Fibroblast of upper back skin (primary cell): Measurements from ENCODE around the gene PROCR.
"Not testable (repeated sequence)": the region's sequence is repeated elsewhere in the genome, so short reads cannot be mapped to it uniquely, and the experiment has no call there.

ENCODE experiments used
- DNase-seq: peaks from one replicate; pipeline ENCODE4 v3.0.0-alpha.2; 2013

Gene PROCR

DNA sequence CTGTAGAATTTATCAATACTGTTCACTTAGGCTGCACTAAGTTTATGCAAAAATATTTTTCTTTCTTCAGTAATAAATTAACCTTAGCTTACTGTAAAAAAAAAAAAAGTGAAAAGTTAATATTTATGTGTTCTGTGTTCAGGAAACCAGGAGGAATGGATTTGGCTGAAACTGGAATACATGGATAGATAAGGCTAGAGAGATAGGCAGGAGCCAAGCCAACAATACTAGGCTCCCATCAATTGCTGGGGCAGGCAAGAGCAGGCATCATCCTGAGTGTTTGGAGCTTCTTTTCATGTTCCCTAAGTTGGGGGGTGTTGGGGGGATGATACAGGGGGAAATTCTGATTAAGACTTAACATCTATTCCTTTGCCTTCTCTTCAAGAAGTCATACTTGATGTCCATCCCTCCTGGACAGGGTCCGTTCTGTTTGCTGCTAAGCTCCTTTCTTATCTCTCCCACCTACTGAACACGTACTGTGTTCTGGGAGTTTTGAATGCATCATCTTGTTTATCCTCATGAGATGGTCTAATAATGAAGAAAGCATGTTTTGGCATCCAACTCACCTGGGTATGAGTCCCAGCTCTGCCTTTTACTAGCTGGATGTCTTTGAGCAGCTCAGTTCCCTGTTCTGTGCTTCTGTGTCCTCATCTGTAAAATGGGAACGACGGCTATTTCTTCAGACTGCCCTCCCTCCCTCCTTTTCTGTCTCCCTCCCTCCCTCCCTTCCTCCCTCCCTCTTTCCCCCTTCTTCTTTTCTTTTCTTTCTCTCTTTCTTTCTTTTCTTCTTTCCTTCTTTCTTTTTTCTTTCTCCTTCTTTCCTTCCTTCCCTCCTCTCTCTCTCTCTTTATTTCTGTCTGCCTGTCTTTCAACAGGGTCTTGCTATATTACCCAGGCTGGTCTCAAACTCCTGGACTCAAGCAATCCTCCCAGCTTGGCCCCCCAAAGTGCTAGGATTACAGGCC, 6.4 kb upstream of the PROCR start:
- DNase-seq: no peak

DNA sequence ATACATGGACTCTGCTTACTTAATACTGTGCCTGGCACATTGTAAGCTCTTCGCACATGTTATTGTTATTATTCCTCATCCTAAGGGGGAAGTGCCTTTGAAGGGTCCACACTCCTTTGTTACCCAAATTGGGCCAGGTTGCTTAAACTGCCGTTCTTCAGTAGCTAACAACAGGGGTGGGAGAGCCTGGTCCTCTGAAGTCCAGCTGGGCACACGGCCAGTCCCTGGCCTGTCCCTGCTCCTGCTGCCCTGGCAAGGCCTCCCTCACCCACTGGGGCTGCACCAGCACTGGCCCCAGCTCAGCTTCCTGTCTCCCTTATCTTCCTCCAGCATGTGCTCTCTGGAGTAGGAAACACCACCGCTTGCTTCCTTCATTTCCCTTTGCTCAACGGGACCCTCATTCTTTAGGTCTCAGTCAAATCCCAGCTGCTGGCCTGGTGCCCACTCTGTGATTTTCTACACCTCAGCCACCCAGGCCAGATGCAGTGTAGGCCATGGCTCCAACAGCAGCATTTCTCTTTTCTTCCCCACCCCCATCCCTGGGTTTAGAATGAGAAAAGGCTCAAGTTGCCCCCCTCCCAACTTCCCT, 5.5 kb upstream of the PROCR start:
- DNase-seq: peak; percentile 31

GRCh38 chr20:35167787-35168186, 4.1 kb upstream of the PROCR start:
- DNase-seq: no peak

DNA sequence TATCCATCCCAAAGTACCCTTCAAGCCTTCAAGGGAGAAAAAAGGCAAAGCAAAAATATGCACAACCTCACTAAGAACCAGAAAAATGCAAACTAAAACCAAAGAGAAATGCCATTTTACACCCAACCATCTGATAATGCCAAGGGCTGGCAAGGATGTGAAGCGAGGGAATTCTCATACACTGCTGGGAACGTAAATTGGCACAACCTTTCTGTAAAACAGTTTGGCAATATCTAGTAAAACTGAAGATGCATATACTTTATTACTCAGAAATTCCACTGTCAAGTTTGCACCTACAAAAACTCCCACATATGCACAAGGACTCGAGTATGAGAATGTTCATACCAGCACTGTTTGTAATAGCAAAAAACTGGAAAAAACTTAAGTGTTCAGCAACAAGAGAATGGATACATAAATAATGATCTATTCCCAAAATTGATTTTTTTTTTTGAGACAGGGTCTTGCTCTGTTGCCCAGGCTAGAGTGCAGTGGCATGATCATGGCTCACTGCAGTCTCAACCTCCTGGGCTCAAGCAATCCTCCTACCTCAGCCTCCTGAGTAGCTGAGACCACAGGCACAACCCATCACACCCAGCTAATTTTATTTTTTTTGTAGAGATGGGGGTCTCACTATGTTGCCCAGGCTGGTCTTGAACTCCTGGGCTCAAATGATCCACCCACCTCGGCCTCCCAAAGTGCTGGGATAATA, 3.0 kb upstream of the PROCR start:
- not testable (repeated sequence) for DNase-seq

- DNase-seq: no peak
These were observed 477 bp upstream of the PROCR start for GRCh38 chr20:35171438-35171752.

DNA sequence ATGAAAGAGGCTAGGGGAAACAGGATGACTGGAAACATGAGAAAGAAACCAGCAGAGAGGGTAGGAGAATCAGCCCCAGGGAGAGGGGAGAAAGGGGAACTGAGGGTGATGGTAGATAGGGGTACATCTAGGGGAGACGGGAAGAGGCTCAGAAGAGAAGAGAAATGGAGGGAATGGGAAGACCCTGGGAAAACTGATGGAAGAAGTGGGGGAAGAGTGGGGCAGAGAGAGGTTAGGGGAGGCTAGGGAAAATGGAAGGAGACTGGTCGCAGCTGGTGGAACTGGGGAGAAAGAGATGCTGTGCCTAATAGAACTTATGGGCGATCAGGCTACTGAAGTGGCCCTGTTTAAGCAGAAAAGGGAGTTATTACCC, 548 bp downstream of the PROCR start:
- DNase-seq: no peak

DNA sequence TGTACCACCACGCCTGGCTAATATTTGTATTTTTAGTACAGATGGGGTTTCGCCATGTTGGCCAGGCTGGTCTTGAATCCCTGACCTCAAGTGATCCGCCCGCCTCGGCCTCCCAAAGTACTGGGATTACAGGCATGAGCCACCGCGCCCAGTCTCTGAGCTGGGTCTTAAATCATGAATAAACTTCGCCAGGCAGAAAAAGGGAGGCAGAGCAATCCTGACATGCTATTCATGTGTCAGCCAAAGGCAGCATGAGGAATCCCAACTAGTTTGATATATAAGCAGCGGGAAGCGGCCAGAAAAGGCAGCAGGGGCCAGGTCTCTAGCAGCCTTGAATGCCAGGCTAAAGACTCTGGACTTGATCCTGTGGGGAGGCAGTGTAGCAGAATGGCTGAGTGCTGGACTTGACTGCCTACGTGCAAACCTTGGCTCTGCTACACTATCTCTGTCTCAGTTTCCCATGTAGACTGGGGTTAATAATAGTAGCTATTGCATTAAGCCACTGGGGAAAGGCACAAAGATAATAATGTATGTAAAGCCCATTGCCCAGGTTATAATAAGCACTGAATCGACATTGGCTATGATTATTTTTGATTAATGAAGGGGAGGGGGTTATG, 1.8 kb downstream of the PROCR start:
- DNase-seq: no peak

DNA sequence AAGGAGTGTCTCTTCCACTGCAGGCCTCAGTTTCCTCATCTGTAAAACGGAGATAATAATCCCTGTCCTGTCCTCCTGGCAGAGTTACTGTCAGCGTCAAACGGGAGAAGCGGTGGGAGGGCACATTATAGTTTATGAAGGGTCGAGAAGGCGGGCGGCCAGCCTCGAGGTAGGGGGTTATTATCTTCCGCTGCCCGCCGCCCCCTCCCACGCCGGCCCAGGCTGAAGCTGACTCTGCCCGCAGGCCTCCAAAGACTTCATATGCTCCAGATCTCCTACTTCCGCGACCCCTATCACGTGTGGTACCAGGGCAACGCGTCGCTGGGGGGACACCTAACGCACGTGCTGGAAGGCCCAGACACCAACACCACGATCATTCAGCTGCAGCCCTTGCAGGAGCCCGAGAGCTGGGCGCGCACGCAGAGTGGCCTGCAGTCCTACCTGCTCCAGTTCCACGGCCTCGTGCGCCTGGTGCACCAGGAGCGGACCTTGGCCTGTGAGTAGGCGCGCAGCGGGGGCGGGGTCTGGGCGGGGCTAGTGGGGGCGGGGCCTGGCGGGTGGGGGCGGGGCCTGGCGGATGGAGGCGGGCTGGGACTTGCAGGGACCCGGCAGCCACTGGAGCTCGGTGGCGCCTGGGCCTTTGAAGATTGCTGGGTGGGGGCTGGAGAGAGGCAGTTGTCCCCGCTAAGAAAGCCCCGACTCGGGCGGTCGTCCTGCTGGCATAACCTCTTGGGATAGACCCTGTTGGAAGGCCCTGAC, 2.8 kb downstream of the PROCR start:
- no peak for DNase-seq

DNA sequence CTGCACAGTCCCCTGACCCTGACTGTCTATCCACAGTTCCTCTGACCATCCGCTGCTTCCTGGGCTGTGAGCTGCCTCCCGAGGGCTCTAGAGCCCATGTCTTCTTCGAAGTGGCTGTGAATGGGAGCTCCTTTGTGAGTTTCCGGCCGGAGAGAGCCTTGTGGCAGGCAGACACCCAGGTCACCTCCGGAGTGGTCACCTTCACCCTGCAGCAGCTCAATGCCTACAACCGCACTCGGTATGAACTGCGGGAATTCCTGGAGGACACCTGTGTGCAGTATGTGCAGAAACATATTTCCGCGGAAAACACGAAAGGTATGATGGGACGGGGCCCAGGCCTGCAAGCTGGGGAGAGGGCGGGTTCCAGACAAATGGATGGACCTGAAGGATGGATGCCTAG, 4.3 kb downstream of the PROCR start:
- DNase-seq: no peak

- DNase-seq: no peak
These were observed 7.7 kb downstream of the PROCR start for GRCh38 chr20:35179292-35180212.

DNA sequence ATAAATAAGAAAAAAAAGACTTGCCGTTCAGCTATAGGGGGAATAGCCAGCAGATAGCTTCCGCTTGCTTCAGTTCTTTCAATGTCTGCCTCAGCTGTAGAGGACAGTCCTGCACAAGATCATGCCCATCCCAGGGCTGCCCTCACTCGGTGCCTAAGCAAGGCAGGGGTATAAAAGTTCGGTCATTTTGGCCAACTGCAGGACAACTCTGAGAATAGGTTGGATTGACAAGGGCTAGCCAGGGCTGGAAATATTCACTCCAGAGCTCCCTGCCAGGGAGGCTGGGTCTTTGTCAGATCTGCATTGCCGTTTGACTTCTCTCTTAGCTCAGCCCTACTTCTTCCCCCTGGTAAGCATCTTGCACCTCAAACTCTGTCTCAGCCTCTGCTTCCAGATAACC, 8.4 kb downstream of the PROCR start:
- DNase-seq: no peak

- peak; percentile 38 for DNase-seq
These were observed 9.9 kb downstream of the PROCR start for GRCh38 chr20:35181731-35182130.

DNA sequence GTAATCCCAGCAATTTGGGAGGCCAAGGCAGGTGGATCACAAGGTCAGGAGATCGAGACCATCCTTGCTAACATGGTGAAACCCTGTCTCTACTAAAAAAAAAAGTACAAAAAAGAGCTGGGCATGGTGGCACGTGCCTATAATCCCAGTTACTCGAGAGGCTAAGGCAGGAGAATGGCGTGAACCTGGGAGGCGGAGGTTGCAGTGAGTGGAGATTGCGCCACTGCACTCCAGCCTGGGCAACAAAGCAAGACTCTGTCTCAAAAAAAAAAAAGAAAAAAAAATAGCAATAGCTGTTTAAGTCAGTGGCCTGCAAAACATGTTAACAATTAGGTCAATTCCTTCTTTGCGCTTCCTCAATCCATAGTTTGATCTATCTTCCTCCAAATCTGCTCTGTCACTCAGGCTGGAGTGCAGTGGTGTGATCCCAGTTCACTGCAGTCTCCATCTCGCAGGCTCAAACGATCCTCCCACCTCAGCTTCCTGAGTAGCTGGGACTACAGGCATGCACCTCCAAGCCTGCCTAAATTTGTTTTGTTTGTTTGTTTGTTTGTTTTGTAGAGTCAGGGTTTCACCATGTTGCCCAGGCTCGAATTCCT, 14.9 kb downstream of the PROCR start:
- DNase-seq: not testable (repeated sequence)

DNA sequence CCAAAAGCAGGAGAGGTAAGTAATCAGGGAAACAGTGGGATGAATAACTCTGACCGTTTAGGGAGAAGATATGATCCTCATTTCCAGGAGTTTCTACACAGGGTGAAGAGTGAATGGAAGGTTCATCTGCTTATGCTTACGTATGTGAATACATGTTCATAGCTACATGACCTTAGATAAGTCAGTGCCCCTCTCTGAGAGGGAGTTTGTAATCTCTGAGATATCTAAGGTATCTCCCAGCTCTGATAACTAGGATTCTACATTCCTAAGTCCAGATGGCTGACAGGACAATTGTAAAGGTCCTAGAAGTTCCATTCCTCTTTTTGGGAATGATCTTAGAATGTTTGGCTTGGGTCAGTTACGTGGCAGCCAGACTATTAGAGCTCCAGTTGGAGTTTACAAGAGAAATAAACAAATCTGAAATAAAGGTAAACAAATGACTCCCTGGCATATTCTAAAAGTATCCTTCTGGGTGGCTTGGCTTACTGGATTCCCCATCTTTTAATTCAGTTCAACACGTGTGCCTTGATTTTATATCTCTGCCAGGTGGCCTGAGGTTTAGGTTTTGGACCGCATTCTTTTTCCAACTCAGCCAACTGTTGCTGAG, 15.8 kb downstream of the PROCR start:
- DNase-seq: no peak

- DNase-seq: not testable (repeated sequence)
These were observed 17.4 kb downstream of the PROCR start for GRCh38 chr20:35189223-35189622.

- no peak for DNase-seq
These were observed 18.7 kb downstream of the PROCR start for GRCh38 chr20:35190556-35190955.

GRCh38 chr20:35191419-35192117, 19.7 kb downstream of the PROCR start:
- no peak for DNase-seq

- no peak for DNase-seq
These were observed 20.4 kb downstream of the PROCR start for GRCh38 chr20:35192118-35192872.
